Bronchial epithelial cell (primary cell): ENCODE results near the gene POLR3B. TPM values are rescaled to one million over a fixed set of nuclear protein-coding genes. Genes with fewer than 3 reads are reported as not detected.

Experiments
- DNase-seq: peaks from one replicate; pipeline ENCODE4 v3.0.0-alpha.2; 2010; ENCODE audit warnings: low read depth
- FAIRE-seq: peaks from 2 replicates; lab custom pipeline; 2011; peaks lifted over from hg19 to GRCh38; lab: Jason Lieb, UNC
- H3K27me3 ChIP-seq: 2 replicates; pipeline ENCODE4 v1.5.1; 2011; ENCODE audit warnings: low read length; ENCODE audit not compliant: control insufficient read depth, insufficient read depth
- H3K36me3 ChIP-seq: 2 replicates; pipeline ENCODE4 v1.5.1; 2011; ENCODE audit warnings: low read length; ENCODE audit not compliant: control insufficient read depth, insufficient read depth
- H3K4me3 ChIP-seq: 2 replicates; pipeline ENCODE4 v1.5.1; 2011; ENCODE audit warnings: mild to moderate bottlenecking, low read depth, low read length, control low read depth
- CTCF ChIP-seq: IDR thresholded peaks from 2 replicates; pipeline ENCODE4 v1.5.1; 2011; ENCODE audit warnings: mild to moderate bottlenecking, moderate library complexity, low read length, control low read depth, inconsistent platforms; ENCODE audit not compliant: insufficient read depth, severe bottlenecking
- total RNA-seq: library from RNA; depleted of rRNA; stranded (reverse); fragments of >200 nt; gene quantifications from 2 replicates; pipeline ENCODE4 v1.2.1, GENCODE V29; 2014

Gene POLR3B
- total RNA-seq, 1 donor from 2014 or later = 9.7 TPM

DNA sequence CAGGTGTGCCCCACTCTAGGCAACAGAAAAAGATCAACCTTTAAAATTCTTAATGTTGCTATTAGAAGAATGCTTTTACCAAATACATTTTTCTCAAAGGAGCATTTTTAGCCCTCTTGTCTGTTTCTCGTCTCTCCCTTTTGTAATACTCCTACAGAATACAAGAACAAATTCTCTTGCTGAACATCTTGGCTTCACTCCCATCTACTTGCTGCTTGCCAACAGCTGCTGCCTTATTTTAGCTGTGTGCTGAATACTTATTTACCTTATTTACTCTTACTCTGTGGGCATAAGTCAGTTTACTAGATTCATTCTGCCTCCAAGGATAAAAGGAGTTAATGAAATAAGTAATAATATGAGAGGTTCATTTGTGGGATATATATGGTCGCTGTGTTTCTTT, 70.8 kb downstream of the POLR3B start:
- no peak for DNase-seq
- H3K27me3 ChIP-seq = no peaks in the 10 kb centered on the region
- no peak for FAIRE-seq
- no peak overlapping the region for H3K4me3 ChIP-seq
- H3K36me3 ChIP-seq = peaks cover 2% of the 10 kb centered on the region
- TF ChIP-seq CTCF = no peak

DNA sequence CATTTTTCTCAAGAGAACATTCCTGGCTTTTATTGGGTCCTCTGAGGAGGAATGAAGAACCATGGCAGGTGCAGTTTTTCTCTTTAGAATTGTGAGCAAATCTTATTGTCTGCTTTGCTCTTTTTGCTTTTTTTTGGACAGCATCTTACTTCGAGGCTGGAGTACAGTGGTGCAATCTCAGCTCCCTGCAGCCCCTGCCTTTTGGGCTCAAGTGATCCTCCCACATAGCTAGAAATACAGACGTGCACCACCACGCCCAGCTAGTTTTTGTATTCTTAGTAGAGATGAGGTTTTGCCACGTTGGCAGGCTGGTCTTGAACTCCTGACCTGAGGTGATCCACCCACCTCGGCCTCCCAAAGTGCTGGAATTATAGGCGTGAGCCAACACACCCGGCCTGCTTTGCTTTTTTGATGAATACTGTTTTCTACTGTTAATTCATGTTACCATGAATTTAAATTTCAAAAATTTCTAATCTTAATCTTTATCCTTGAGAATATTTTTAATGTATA, 71.5 kb downstream of the POLR3B start:
- TF ChIP-seq CTCF = no peak
- FAIRE-seq = no peak
- Histone ChIP-seq H3K36me3 (peaks cover 2% of the 10 kb centered on the region), H3K27me3 (no peaks in the 10 kb centered on the region), H3K4me3 (no peak overlapping the region)
- DNase-seq = no peak

DNA sequence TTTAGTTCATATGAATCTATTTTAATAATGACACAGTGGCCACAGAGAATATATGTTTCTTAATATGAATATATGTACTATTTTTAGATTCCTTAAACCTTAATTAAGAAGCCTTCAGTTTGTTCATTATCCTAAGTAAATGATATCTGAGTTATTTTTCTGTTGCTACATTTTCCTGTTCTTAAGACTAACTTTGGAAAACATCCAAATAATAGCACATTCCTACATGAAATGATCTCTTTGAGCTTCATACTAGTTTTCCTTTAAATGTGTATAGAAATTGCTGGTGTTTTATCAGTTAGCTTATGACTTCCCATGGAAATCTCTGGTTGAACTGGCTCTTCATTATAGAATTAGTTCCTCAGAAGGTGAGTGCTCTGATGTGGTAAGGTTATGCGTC, 72.1 kb downstream of the POLR3B start:
- Histone ChIP-seq H3K36me3 (peaks cover 3% of the 10 kb centered on the region), H3K27me3 (no peaks in the 10 kb centered on the region), H3K4me3 (no peak overlapping the region)
- no peak for TF ChIP-seq CTCF
- FAIRE-seq (no peak), DNase-seq (no peak)

- no peak for TF ChIP-seq CTCF
- Histone ChIP-seq H3K36me3 (peaks cover 3% of the 10 kb centered on the region), H3K4me3 (no peak overlapping the region), H3K27me3 (no peaks in the 10 kb centered on the region)
- no peak for FAIRE-seq
- no peak for DNase-seq
These were observed 74.4 kb downstream of the POLR3B start for GRCh38 chr12:106431839-106432411.

- no peak for FAIRE-seq
These were observed 75.5 kb downstream of the POLR3B start for GRCh38 chr12:106433055-106433454.

More at GRCh38 chr12:106433055-106433454, 75.5 kb downstream of the POLR3B start:
- TF ChIP-seq CTCF = no peak
- Histone ChIP-seq H3K27me3 (no peaks in the 10 kb centered on the region), H3K36me3 (peaks cover 3% of the 10 kb centered on the region), H3K4me3 (no peak overlapping the region)
- no peak for DNase-seq
